ENCODE data around the gene ZNF579. TPM values are rescaled to one million over a fixed set of nuclear protein-coding genes. Genes with fewer than 3 reads are reported as not detected.
A peak's percentile ranks its signal among the peaks of the same experiment; 100 is the strongest.

ZNF579 gene
- total and polyA plus RNA-seq, 2 of the 13 experiments (the other 11 are each of a cell fraction or from before 2014, with no cell fraction given): 2.1 to 2.9 TPM

DNA sequence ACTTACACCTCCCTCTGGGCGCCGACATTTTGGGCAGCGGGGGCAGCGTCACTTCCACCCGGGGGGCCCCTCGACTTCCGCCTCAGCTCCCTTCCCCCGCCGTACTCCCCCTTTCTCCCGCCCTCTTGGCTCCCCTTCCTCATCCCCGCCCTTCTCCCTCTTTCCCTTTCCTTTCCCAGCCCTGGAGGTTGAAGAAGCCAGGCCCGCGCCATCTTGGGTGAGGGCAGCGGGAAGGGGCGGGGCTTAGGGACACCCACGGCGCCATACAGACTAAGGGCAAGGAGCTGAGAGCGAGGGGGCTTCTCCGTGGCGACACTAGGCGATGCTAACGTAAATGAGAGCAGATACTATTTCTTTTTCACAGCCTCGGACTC is 18.8 kb upstream of the ZNF579 start, which contains the start of gene FIZ1 (continued):
- TF ChIP-seq MEF2D (CRISPR knock-in tag; IDR thresholded peaks at IDR 0.05): no peak
- TF ChIP-seq SNAI1 (CRISPR knock-in tag; IDR thresholded peaks at IDR 0.05; ENCODE audit: borderline replicate concordance): no peak
- TF ChIP-seq RELA (CRISPR knock-in tag; IDR thresholded peaks at IDR 0.05): no peak
- TF ChIP-seq PHF8 (CRISPR knock-in tag; IDR thresholded peaks at IDR 0.05): peak; percentile 47; the same call in 1 of the 2 replicates
- TF ChIP-seq E2F1 (CRISPR knock-in tag; IDR thresholded peaks at IDR 0.05): no peak
- TF ChIP-seq IRX3 (CRISPR knock-in tag; IDR thresholded peaks at IDR 0.05; ENCODE audit: borderline replicate concordance, low read depth): no peak
- TF ChIP-seq, protein P1, sequence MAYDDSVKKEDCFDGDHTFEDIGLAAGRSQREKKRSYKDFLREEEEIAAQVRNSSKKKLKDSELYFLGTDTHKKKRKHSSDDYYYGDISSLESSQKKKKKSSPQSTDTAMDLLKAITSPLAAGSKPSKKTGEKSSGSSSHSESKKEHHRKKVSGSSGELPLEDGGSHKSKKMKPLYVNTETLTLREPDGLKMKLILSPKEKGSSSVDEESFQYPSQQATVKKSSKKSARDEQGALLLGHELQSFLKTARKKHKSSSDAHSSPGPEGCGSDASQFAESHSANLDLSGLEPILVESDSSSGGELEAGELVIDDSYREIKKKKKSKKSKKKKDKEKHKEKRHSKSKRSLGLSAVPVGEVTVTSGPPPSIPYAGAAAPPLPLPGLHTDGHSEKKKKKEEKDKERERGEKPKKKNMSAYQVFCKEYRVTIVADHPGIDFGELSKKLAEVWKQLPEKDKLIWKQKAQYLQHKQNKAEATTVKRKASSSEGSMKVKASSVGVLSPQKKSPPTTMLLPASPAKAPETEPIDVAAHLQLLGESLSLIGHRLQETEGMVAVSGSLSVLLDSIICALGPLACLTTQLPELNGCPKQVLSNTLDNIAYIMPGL (CRISPR knock-in tag; IDR thresholded peaks at IDR 0.05; ENCODE audit: borderline replicate concordance in 1 of 2, low read depth in 1 of 2): peak in 1 of 2 experiments; percentile 67; a peak in 2 of 4 replicates
- TF ChIP-seq TBX3 (IDR thresholded peaks at IDR 0.05; ENCODE audit: borderline replicate concordance): peak; percentile 57; the same call in 1 of the 2 replicates
- TF ChIP-seq PATZ1 (CRISPR knock-in tag; IDR thresholded peaks at IDR 0.05): peak; percentile 90
- TF ChIP-seq, protein P2, sequence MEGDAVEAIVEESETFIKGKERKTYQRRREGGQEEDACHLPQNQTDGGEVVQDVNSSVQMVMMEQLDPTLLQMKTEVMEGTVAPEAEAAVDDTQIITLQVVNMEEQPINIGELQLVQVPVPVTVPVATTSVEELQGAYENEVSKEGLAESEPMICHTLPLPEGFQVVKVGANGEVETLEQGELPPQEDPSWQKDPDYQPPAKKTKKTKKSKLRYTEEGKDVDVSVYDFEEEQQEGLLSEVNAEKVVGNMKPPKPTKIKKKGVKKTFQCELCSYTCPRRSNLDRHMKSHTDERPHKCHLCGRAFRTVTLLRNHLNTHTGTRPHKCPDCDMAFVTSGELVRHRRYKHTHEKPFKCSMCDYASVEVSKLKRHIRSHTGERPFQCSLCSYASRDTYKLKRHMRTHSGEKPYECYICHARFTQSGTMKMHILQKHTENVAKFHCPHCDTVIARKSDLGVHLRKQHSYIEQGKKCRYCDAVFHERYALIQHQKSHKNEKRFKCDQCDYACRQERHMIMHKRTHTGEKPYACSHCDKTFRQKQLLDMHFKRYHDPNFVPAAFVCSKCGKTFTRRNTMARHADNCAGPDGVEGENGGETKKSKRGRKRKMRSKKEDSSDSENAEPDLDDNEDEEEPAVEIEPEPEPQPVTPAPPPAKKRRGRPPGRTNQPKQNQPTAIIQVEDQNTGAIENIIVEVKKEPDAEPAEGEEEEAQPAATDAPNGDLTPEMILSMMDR (CRISPR knock-in tag; IDR thresholded peaks at IDR 0.05): no peak
- no peak for TF ChIP-seq ZNF558 (CRISPR knock-in tag; IDR thresholded peaks at IDR 0.05; ENCODE audit: borderline replicate concordance)
- TF ChIP-seq ZNF597 (CRISPR knock-in tag; IDR thresholded peaks at IDR 0.05): no peak
- no peak for TF ChIP-seq ZNF674 (CRISPR knock-in tag; IDR thresholded peaks at IDR 0.05; ENCODE audit: low read depth)
- no peak; the same call in 1 of the 2 replicates for TF ChIP-seq ZNF782 (CRISPR knock-in tag; IDR thresholded peaks at IDR 0.05; ENCODE audit: borderline replicate concordance)
- TF ChIP-seq TBX2 (CRISPR knock-in tag; IDR thresholded peaks at IDR 0.05; ENCODE audit: borderline replicate concordance): peak; percentile 51; the same call in 1 of the 2 replicates
- 0 out of 2 replicates have a peak, but pooled peaks have one; percentile 12 for TF ChIP-seq ZNF138 (CRISPR knock-in tag; IDR thresholded peaks at IDR 0.05; ENCODE audit: low read depth)
- TF ChIP-seq ZNF740 (CRISPR knock-in tag; IDR thresholded peaks at IDR 0.05): 0 out of 2 replicates have a peak, but pooled peaks have one; percentile 9
- TF ChIP-seq FLYWCH1 (CRISPR knock-in tag; IDR thresholded peaks at IDR 0.05): no peak
- TF ChIP-seq ESRRA (CRISPR knock-in tag; IDR thresholded peaks at IDR 0.05; ENCODE audit: low read depth): 0 out of 2 replicates have a peak, but pooled peaks have one; percentile 57
- TF ChIP-seq NONO (IDR thresholded peaks at IDR 0.05): no peak
- TF ChIP-seq NONO (CRISPR knock-in tag; conservative IDR thresholded peaks at IDR 0.05): peak; percentile 91
- TF ChIP-seq NFATC3 (CRISPR knock-in tag; IDR thresholded peaks at IDR 0.05): no peak
